SU-DHL-6 (cell line): ENCODE measurements around the gene AAR2.

Experiments
- EZH2phosphoT487 ChIP-seq: fragments of 200-600 bp; sonication (generic), shearing (Covaris generic); conservative IDR thresholded peaks from 2 replicates; pipeline ENCODE4 v1.6.1; 2018; ENCODE audit warnings: mild to moderate bottlenecking, antibody characterized with exemption, low read length, moderate library complexity, mixed read lengths
- TF ChIP-seq, protein P1 (sequence below): fragments of 200-600 bp; sonication (generic); IDR thresholded peaks from one replicate; pipeline ENCODE4 v1.5.1; 2017; ENCODE audit warnings: antibody characterized with exemption, mild to moderate bottlenecking, low read length, moderate library complexity; ENCODE audit not compliant: insufficient read depth, poor library complexity, severe bottlenecking

DNA sequence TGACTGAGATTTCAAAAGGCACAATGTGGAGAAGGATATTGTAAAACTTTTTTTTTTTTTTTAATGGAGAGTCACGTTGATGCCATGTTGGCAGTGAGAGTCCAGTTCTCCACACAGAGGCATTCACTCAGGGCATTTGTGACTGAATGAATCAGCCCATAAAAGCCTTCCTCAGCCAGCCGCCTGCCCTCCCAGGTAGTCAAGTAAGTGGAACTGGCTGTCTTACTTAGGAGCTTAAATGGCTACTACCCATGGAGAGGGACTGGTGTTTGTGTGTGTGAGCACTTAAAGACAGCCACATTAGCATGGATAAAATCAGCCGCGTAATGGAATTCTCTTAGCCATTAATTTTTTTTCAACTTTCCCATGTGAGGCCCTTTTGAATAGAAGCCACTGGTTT lies 12.6 kb downstream of the AAR2 start:
- TF ChIP-seq, protein P1, sequence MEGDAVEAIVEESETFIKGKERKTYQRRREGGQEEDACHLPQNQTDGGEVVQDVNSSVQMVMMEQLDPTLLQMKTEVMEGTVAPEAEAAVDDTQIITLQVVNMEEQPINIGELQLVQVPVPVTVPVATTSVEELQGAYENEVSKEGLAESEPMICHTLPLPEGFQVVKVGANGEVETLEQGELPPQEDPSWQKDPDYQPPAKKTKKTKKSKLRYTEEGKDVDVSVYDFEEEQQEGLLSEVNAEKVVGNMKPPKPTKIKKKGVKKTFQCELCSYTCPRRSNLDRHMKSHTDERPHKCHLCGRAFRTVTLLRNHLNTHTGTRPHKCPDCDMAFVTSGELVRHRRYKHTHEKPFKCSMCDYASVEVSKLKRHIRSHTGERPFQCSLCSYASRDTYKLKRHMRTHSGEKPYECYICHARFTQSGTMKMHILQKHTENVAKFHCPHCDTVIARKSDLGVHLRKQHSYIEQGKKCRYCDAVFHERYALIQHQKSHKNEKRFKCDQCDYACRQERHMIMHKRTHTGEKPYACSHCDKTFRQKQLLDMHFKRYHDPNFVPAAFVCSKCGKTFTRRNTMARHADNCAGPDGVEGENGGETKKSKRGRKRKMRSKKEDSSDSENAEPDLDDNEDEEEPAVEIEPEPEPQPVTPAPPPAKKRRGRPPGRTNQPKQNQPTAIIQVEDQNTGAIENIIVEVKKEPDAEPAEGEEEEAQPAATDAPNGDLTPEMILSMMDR, result no peak
- no peak for TF ChIP-seq EZH2phosphoT487
